ENCODE data around the gene ANKS1A.

ANKS1A gene

GRCh38 chr6:35025232-35026188 lies 136.5 kb downstream of the ANKS1A start:
- DNase-seq = no peak

- DNase-seq = no peak
Measured at GRCh38 chr6:35026434-35027222, 137.6 kb downstream of the ANKS1A start.

DNA sequence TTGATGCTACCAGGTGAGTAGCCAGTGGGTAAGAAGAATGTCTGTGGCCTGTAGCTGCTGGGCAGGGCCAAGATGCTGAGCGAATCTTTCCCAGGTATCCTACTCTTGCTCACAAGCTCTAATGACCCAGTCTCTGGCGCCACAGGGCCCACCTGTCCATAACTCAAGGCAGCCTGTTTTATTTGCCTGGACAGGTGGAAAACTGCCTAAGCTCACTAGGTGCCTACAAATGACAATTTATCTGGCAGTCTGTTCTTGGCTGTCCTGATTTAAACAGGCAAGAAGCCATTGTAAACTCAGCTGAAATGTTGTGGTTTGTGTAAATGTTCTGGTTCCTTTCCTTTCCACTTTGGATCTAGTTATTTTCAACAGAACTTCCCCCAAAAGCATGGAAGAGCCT lies 138.8 kb downstream of the ANKS1A start:
- no peak for DNase-seq

DNA sequence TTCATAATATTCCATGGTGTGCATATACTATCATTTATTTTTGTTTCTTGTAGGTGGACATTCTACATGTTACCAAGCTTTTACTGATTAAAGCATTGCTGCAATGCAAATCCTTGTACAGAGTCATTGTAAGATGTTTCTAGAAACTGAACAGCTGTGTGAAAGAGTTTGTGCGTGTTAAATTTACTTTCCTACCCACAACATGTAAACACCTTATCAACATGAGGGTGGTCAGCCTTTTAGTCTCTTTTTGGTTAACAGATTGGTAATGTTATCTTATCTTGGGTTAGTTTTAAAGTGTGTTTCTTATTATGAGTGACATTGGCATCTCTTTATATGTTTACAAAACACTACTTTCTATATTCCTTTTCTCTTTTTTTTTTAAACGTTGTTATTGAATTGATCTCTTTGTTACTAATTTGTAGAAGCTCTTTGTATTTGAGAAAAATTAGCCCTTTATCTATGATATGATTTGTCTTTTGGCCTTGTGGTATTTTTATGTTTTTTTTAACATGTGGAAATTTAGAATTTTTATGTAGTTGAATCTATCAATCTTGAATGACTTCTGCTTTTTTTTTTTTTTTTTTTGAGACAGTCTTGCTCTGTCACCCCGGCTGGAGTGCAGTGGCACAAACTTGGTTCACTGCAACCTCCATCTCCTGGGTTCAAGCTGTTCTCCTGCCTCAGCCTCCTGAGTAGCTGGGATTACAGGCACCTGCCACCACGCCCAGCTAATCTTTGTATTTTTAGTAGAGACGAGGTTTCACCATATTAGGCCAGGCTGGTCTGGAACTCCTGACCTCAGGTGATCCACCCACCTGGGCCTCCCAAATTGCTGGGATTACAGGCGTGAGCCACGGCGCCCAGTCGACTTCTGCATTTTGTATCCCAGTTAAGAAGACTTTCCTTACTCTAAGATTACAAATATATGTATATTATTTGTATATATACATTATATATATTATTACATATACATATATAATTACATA lies 140.0 kb downstream of the ANKS1A start:
- no peak for DNase-seq

- no peak for DNase-seq
Measured at GRCh38 chr6:35030099-35030498, 141.0 kb downstream of the ANKS1A start.

GRCh38 chr6:35031611-35032529 lies 142.8 kb downstream of the ANKS1A start:
- DNase-seq = no peak

- no peak for DNase-seq
Measured at GRCh38 chr6:35033683-35034082, 144.6 kb downstream of the ANKS1A start.

DNA sequence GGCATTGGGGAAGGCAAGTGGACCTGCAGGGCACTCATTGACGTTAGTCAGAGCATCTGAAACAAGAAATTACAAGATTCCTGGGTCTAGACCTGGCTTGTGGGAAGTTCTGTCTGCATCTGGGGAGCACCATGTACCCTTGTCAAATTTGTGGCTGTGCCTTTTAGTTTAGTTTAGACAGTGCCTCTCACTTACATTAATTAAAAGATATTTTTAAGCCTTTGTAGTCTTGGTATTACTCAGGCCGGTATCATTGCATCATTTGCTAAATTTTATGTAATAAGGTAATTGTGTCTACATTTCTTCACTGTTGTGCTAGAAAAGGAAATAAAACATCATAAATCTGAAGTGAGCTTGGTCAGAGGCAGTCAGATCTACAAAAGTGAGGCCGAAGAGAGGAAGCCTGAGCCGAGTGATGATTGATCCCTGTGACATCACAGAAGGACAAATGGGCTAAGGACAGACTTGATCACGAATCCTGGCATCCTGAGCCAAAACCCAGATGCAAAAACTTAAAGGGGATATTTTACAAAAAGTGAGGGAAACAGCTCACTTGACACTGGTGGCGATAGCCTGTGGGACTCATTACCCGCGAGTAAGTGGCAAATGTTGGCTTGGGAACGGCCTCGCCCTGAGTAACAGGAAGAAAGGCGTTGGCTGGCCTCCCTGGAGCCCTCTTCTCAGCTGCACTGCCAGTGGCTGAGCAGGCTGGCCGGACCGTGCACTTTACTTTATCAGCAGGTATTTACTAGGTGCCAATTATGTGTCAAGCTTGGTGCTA lies 145.5 kb downstream of the ANKS1A start:
- DNase-seq = no peak

GRCh38 chr6:35035481-35036030 lies 146.5 kb downstream of the ANKS1A start:
- no peak for DNase-seq

- no peak for DNase-seq
Measured at GRCh38 chr6:35036059-35036827, 147.2 kb downstream of the ANKS1A start.

DNA sequence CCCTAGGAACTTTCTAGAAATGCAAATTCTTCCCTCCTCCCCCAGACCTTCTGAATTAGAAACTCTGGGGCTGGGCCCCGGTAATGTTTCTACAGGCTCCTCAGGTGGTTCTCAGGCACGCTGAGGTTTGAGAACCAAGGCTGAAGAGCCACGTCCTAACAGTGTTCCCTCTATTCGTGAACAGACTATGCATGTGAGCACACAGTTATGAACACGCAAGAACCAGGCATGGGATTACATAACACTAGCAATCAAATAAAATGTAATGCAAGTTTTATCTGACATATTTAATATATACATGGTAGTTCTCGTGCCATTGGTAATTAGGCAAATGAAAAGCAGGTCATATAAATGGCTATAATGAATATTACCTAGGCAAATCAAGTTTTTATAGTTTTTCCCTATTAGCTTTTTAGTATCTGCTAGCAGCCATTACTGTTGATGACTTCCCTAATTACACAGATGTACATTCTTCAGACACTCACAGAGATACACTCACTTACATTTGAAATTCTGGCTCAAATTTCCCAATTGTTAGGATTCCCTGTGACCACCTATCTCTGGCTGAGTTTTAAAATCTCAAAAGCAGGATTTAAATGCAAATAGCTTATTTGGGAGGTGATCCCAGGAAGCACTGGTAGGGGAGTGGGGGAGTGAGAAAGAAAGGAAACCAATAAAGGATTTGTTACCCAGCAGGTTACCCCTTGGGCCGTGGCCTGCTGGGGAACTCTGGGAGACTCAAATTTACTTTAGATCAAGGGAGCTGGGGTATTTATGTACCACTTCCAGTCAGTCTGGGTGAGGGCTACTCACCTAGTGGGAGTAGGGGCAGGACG lies 148.0 kb downstream of the ANKS1A start:
- DNase-seq = no peak

DNA sequence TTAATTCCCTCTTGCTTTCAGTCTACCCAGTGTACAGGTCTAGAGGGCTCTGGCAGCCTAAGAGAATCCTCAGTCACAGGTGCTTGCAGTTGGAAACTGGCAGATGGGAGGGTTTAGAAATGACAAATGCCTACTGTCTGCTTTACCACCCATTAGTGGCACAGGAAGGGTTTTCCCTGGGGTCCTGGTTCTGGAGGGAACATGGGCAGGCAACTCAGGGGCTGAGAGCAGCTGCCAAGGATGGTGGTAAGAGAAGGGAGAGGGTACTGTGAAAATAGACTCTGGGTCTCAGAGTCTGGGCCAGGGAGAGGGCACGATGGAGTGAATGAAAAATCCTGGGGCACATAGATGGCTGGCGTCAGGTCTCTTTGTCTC lies 148.6 kb downstream of the ANKS1A start:
- no peak for DNase-seq

- no peak for DNase-seq
Measured at GRCh38 chr6:35038076-35038475, 149.0 kb downstream of the ANKS1A start.

GRCh38 chr6:35040398-35040797 lies 151.3 kb downstream of the ANKS1A start:
- DNase-seq = no peak

DNA sequence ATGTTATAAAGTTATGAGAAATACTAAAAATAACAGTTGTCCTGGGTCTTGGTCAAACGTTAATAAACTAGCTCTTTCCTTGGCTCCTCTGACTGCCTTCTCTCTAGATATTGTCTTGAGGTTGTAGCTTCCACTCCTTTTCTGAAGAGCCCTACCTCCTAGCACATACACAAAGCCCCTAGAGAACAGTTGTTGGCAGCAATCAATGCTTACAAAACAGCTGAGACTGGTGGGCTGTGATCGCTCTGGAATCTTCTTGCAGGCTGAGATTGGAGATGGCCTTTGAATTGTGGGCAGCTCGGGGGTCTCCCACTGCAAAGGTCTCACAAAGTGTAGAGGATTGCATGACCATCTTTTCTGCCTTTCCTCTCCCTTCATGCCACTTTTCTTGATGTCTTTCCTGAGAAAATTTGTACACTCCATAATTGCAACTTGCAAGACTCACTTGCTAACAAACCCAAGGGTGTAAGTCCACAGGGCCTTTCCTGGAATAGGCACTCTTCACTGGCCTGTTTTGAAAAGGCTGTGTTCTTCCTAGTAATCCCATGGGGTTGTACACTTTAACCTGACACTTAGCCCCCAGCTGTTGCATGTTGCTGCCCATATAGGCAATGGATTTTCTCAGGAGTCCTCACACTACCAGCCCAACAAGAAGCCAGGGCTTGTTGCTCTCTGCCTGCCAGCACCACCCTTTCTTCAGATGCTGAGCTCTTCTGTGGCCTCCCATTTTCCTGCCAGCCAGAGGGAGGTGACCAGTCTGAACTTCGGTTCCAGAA lies 152.2 kb downstream of the ANKS1A start:
- DNase-seq = no peak

- no peak for DNase-seq
Measured at GRCh38 chr6:35042031-35042815, 153.2 kb downstream of the ANKS1A start.

Measured in RPMI8226 (cell line).